ENCODE data around the gene REPS2. TPM values are rescaled to one million over a fixed set of nuclear protein-coding genes. Genes with fewer than 3 reads are reported as not detected.

REPS2 gene
- total RNA-seq, 1 donor = 1.7 TPM

DNA sequence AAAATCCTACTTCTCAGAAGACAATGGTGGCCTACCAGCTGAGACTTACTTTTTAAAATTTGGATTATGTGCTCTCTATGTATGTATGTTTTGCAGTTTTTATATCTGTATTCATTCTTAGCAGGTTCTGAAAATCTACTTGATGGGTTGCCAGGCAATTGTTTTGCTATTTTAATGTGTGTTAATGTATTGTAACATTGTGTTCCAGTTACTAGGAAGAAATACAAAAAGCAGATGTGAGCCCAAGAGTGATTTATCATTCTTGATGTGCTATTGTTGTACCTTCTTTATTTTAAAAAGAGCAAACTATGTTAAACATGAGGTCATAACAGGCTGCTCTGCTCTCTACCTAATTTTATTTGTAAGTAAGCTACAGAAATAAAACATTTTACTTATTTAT lies 81.9 kb downstream of the REPS2 start:
- TF ChIP-seq, protein P1, sequence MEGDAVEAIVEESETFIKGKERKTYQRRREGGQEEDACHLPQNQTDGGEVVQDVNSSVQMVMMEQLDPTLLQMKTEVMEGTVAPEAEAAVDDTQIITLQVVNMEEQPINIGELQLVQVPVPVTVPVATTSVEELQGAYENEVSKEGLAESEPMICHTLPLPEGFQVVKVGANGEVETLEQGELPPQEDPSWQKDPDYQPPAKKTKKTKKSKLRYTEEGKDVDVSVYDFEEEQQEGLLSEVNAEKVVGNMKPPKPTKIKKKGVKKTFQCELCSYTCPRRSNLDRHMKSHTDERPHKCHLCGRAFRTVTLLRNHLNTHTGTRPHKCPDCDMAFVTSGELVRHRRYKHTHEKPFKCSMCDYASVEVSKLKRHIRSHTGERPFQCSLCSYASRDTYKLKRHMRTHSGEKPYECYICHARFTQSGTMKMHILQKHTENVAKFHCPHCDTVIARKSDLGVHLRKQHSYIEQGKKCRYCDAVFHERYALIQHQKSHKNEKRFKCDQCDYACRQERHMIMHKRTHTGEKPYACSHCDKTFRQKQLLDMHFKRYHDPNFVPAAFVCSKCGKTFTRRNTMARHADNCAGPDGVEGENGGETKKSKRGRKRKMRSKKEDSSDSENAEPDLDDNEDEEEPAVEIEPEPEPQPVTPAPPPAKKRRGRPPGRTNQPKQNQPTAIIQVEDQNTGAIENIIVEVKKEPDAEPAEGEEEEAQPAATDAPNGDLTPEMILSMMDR (IDR thresholded peaks at IDR 0.05; ENCODE audit: insufficient read depth, low read length) = no peak
- no peak overlapping the region for H3K4me3 ChIP-seq (ENCODE audit: low read depth, low read length)
- DNase-seq (ENCODE audit: low read depth) = no peak

DNA sequence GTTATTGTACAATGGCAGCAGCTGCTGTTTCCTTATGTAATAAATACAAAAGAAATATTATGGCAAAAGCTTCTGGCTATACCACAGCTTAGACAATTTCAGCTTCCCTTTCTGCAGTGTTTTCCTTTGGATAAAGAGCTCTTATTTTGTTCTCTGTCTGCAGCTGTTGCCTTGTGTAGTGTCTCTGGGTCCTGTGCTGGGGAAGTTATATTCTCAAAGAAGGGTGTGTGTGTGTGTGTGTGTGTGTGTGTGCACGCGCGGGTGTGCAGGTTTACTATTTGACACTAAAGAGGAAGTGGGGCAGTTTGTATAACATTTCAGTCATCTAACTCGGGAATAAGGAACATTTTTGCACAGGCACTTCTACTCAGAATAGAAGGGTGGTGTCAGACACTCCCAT lies 83.6 kb downstream of the REPS2 start:
- H3K4me3 ChIP-seq (ENCODE audit: low read depth, low read length) = no peak overlapping the region
- no peak for DNase-seq (ENCODE audit: low read depth)
- TF ChIP-seq, protein P1 (IDR thresholded peaks at IDR 0.05; ENCODE audit: insufficient read depth, low read length) = no peak

DNA sequence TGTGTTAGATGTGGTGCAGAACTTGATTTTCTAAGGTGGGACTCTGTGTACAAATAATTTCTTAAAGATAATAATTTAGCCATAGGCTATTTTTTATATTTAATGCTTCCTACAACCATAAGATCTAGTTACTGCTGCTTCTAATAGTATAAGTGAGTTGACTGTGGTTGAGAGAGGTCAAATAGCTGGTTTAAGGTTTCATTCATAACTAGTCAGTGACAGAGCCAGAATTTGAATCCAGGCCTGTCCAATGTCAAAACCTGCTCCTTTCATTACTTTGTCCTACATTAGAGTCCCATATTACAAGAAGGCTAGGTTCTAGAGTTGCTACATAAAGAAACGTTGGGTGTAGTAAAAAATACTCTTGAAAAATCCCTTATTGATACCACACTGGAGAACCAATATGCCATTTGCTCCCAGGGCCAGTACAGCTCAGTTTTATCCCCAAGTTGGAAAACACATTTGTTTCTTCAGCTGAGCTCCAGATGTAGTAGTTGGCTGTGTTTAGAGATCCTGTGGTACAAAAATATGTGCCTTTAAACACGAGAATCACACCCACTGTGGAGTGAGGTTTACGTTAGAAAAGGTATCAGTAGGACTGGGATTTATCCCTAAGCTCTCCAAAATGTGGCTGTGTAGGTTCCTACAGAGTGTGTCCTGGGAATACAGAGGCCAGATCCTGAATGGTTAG lies 84.3 kb downstream of the REPS2 start:
- TF ChIP-seq, protein P1 (IDR thresholded peaks at IDR 0.05; ENCODE audit: insufficient read depth, low read length) = no peak
- no peak overlapping the region for H3K4me3 ChIP-seq (ENCODE audit: low read depth, low read length)
- peak; percentile 47 for DNase-seq (ENCODE audit: low read depth)

DNA sequence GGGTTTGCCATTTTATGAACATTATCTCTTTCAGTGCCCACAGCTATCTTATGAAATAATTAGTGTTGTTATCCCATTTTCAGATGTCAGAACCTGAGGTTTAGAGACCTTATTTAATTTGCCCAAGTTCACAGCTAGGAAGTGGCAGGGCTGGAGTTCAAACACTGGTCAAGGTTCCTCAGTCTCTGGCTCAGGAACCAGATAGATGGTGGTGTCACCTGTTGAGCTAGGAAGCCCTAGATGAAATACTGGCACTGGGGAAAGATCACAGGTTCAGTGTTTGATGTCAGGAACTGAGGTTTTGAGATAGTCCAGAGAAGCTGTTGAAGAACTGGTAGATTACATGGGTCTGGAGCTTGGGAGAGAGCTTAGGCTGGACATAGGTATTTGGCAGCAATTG lies 85.4 kb downstream of the REPS2 start:
- H3K4me3 ChIP-seq (ENCODE audit: low read depth, low read length) = no peak overlapping the region
- TF ChIP-seq, protein P1 (IDR thresholded peaks at IDR 0.05; ENCODE audit: insufficient read depth, low read length) = no peak

DNA sequence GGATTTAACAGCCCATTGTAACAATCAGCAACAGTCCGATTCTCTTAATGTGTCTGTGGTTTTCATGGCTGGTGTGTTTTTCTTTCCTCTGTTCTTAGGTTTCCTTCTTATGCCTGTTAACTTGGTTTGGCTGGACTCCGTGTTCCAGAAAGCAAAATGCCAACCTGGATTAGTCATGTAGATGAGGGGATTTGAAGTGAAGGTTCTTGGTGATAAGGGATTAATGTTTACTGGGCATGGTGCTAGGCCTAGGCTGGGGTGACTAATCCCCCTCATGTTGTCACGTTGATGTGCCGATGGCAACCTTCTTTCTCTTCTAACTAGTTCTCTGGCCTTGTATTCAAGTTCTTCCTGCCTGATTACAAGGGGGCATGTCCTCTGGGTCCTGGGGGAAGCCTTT lies 85.9 kb downstream of the REPS2 start:
- DNase-seq (ENCODE audit: low read depth) = peak; percentile 87
- no peak overlapping the region for H3K4me3 ChIP-seq (ENCODE audit: low read depth, low read length)
- TF ChIP-seq, protein P1 (IDR thresholded peaks at IDR 0.05; ENCODE audit: insufficient read depth, low read length) = no peak

More for the DNA sequence above, 85.4 kb downstream of the REPS2 start:
- DNase-seq (ENCODE audit: low read depth) = no peak

DNA sequence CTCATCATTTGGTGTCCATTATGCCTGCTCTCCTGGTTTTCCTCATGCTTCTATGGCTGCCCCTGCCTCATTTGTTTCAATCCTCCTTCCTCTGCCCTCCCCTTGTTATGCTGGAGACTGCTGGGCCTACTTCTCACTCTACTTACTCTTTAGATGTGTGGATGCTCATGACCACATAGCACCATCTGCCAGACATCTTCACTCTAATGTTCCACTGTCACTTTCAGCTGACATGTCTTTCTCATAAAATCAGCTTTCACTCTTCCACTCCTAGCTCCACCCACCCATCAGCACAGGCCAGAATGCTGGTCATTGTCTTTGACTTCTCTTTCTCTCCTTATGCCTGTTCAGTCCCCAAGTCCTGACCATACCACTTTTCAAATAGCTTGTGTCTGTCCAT lies 86.8 kb downstream of the REPS2 start:
- TF ChIP-seq, protein P1 (IDR thresholded peaks at IDR 0.05; ENCODE audit: insufficient read depth, low read length) = no peak
- H3K4me3 ChIP-seq (ENCODE audit: low read depth, low read length) = no peak overlapping the region
- DNase-seq (ENCODE audit: low read depth) = no peak

DNA sequence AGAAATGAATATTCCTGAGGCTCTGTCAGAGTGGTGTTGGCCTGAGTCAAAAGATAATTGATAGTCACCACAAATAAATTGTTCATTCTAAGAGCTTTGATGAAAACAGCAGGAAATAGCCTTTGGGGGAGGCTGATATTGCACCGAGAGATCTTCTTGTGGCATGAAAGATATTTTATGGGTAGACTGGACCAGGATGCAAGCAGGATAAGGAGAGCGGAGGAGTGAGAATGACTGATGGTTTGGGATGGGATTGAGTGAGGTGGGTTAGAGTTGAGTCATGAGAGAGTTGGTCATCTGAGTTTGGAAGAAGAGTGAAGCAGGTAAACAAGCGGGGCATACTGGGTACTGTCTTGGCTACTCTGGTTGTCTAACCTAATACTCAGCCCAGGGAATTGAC lies 88.7 kb downstream of the REPS2 start:
- no peak overlapping the region for H3K4me3 ChIP-seq (ENCODE audit: low read depth, low read length)
- DNase-seq (ENCODE audit: low read depth) = no peak
- TF ChIP-seq, protein P1 (IDR thresholded peaks at IDR 0.05; ENCODE audit: insufficient read depth, low read length) = no peak

Measured in fibroblast of the aortic adventitia (primary cell).